WTC11 (cell line): ENCODE data around the gene DRD5. TPM values are rescaled to one million over a fixed set of nuclear protein-coding genes. Genes with fewer than 3 reads are reported as not detected.
A peak's percentile ranks its signal among the peaks of the same experiment; 100 is the strongest.

ENCODE experiments used
- ATAC-seq: fragments of 200-7000 bp; cut with Tn5 transposase; 2 replicates; pipeline ENCODE4 v1.10.0; 2021; ENCODE audit warnings: mild to moderate bottlenecking, moderate library complexity
- CTCF ChIA-PET: fragments of 300-600 bp; sonication (Branson Sonifier 250); formaldehyde crosslinking; loops from one replicate; lab custom pipeline; 2021; ENCODE audit warnings: antibody characterized with exemption; lab: Charles Lee
- POLR2A ChIA-PET: fragments of 350-600 bp; sonication (Branson Sonifier 250); formaldehyde crosslinking; loops from one replicate; lab custom pipeline; 2021; ENCODE audit warnings: antibody characterized with exemption; lab: Charles Lee
- DNase-seq: peaks from one replicate; pipeline ENCODE4 v3.0.0; 2021; ENCODE audit warnings: low spot score
- H3K27ac Mint-ChIP-seq: 2 replicates; pipeline ENCODE4 v1.8.0; 2021; ENCODE audit warnings: mixed read lengths
- H3K27me3 Mint-ChIP-seq: 2 replicates; pipeline ENCODE4 v1.8.0; 2021; ENCODE audit warnings: low read depth, mild to moderate bottlenecking, moderate library complexity, mixed read lengths
- H3K36me3 Mint-ChIP-seq: 2 replicates; pipeline ENCODE4 v1.8.0; 2021; ENCODE audit warnings: mixed read lengths
- H3K4me1 Mint-ChIP-seq: 2 replicates; pipeline ENCODE4 v1.8.0; 2022; ENCODE audit warnings: mixed read lengths
- H3K4me3 Mint-ChIP-seq: 2 replicates; pipeline ENCODE4 v1.8.0; 2021; ENCODE audit warnings: mild to moderate bottlenecking, moderate library complexity, mixed read lengths
- H3K9me3 Mint-ChIP-seq: 2 replicates; pipeline ENCODE4 v1.8.0; 2021; ENCODE audit warnings: mixed read lengths
- ARID4B ChIP-seq: sonication (generic); formaldehyde crosslinking; IDR thresholded peaks from 2 replicates; pipeline ENCODE4 v1.8.0; 2023; ENCODE audit warnings: missing genetic modification reagents, mild to moderate bottlenecking, borderline replicate concordance
- ATF2 ChIP-seq: sonication (generic); formaldehyde crosslinking; IDR thresholded peaks from 2 replicates; pipeline ENCODE4 v1.8.1; 2022; ENCODE audit warnings: low read depth, missing genetic modification reagents, borderline replicate concordance
- ATF3 ChIP-seq: sonication (generic); formaldehyde crosslinking; conservative IDR thresholded peaks from 2 replicates; pipeline ENCODE4 v1.8.1; 2022; ENCODE audit warnings: mild to moderate bottlenecking, missing genetic modification reagents
- CDX4 ChIP-seq: fragments of 250-450 bp; sonication (Bioruptor Pico); IDR thresholded peaks from 2 replicates; pipeline ENCODE4 v1.9.0; 2021; ENCODE audit warnings: moderate library complexity, mild to moderate bottlenecking, inconsistent platforms, borderline replicate concordance
- CTCF ChIP-seq: fragments of 200-600 bp; IDR thresholded peaks from 2 replicates; pipeline ENCODE4 v1.8.0; 2022; ENCODE audit warnings: antibody characterized with exemption
- E2F1 ChIP-seq: sonication (generic); formaldehyde crosslinking; IDR thresholded peaks from 2 replicates; pipeline ENCODE4 v1.8.0; 2022; ENCODE audit warnings: mild to moderate bottlenecking, missing genetic modification reagents
- ELF4 ChIP-seq: sonication (generic); formaldehyde crosslinking; IDR thresholded peaks from 2 replicates; pipeline ENCODE4 v1.8.1; 2022; ENCODE audit warnings: low read depth, mild to moderate bottlenecking, moderate library complexity, missing genetic modification reagents
- ERG ChIP-seq: fragments of 250-450 bp; sonication (Bioruptor Pico); IDR thresholded peaks from 2 replicates; pipeline ENCODE4 v1.8.0; 2021; ENCODE audit warnings: mild to moderate bottlenecking
- FOXJ3 ChIP-seq: sonication (generic); formaldehyde crosslinking; IDR thresholded peaks from 2 replicates; pipeline ENCODE4 v1.9.0; 2021; ENCODE audit warnings: missing genetic modification reagents, mild to moderate bottlenecking, borderline replicate concordance
- FOXP1 ChIP-seq: sonication (generic); formaldehyde crosslinking; IDR thresholded peaks from 2 replicates; pipeline ENCODE4 v1.8.0; 2022; ENCODE audit warnings: missing genetic modification reagents, mild to moderate bottlenecking, moderate library complexity, borderline replicate concordance
- GRHL2 ChIP-seq: fragments of 250-450 bp; sonication (Bioruptor Pico); IDR thresholded peaks from 2 replicates; pipeline ENCODE4 v1.8.0; 2022; ENCODE audit warnings: mild to moderate bottlenecking, moderate library complexity; ENCODE audit not compliant: insufficient replicate concordance, severe bottlenecking
- MYBL2 ChIP-seq: sonication (generic); formaldehyde crosslinking; IDR thresholded peaks from 2 replicates; pipeline ENCODE4 v1.8.1; 2023; ENCODE audit warnings: mild to moderate bottlenecking, moderate library complexity, missing genetic modification reagents
- SMAD3 ChIP-seq: sonication (generic); formaldehyde crosslinking; IDR thresholded peaks from 2 replicates; pipeline ENCODE4 v1.8.0; 2022; ENCODE audit warnings: missing genetic modification reagents, mild to moderate bottlenecking, borderline replicate concordance
- SMAD4 ChIP-seq: sonication (generic); formaldehyde crosslinking; IDR thresholded peaks from 2 replicates; pipeline ENCODE4 v1.8.0; 2022; ENCODE audit warnings: mild to moderate bottlenecking, missing genetic modification reagents
- STAT6 ChIP-seq: sonication (generic); formaldehyde crosslinking; conservative IDR thresholded peaks from 2 replicates; pipeline ENCODE4 v1.8.1; 2023; ENCODE audit warnings: mild to moderate bottlenecking, low read depth, missing genetic modification reagents, moderate library complexity
- TEAD1 ChIP-seq: sonication (generic); formaldehyde crosslinking; IDR thresholded peaks from 2 replicates; pipeline ENCODE4 v1.8.0; 2022; ENCODE audit warnings: mild to moderate bottlenecking, missing genetic modification reagents
- TP53 ChIP-seq: sonication (generic); formaldehyde crosslinking; IDR thresholded peaks from 2 replicates; pipeline ENCODE4 v1.8.1; 2023; ENCODE audit warnings: mild to moderate bottlenecking, missing genetic modification reagents
- USF1 ChIP-seq: sonication (generic); formaldehyde crosslinking; IDR thresholded peaks from 2 replicates; pipeline ENCODE4 v1.8.0; 2022; ENCODE audit warnings: mild to moderate bottlenecking, missing genetic modification reagents
- ZNF396 ChIP-seq: fragments of 250-450 bp; sonication (Bioruptor Pico); IDR thresholded peaks from 2 replicates; pipeline ENCODE4 v1.8.0; 2021; ENCODE audit warnings: mild to moderate bottlenecking, moderate library complexity, borderline replicate concordance
- total RNA-seq: library from RNA; stranded (reverse); gene quantifications from 3 replicates; pipeline ENCODE4 v1.2.3, GENCODE V29; 2021

Gene DRD5
- total RNA-seq, 1 experiment from 2014 or later, result 0.07 TPM

- no peak overlapping the region for H3K4me3 Mint-ChIP-seq
- H3K36me3 Mint-ChIP-seq, result no peaks in the 10 kb centered on the region
- ATAC-seq (no peak), DNase-seq (no peak)
- TF ChIP-seq ATF2 (CRISPR knock-in tag), result no peak
- no peak for TF ChIP-seq FOXJ3 (CRISPR knock-in tag)
- no peak for TF ChIP-seq GRHL2 (CRISPR knock-in tag)
- TF ChIP-seq FOXP1 (CRISPR knock-in tag), result no peak
- no peak for TF ChIP-seq ELF4 (CRISPR knock-in tag)
- TF ChIP-seq CDX4 (CRISPR knock-in tag), result no peak
- TF ChIP-seq STAT6 (CRISPR knock-in tag), result no peak
- H3K9me3 Mint-ChIP-seq, result peaks cover 7% of the 10 kb centered on the region
- CTCF ChIA-PET, result interaction anchor here (1.2 to 1.5 kb wide), 2 partner anchors 98 to 213 kb away, joined by 3 to 5 read pairs; no protein-coding TSS in a partner anchor
- H3K27me3 Mint-ChIP-seq, result peaks cover 2% of the 10 kb centered on the region; the same call in 1 of the 2 replicates
- H3K4me1 Mint-ChIP-seq, result 0 out of 2 replicates have a peak, but pooled peaks cover 4% of the 10 kb centered on the region
- no peak overlapping the region for H3K27ac Mint-ChIP-seq
- POLR2A ChIA-PET, result no interaction called here
These were observed 19.4 kb downstream of the DRD5 start for GRCh38 chr4:9800848-9801247.

- H3K9me3 Mint-ChIP-seq, result peaks cover 14% of the 10 kb centered on the region
- ATAC-seq (peak; percentile 46; the same call in 1 of the 2 replicates), DNase-seq (no peak)
- POLR2A ChIA-PET, result no interaction called here
- no peaks in the 10 kb centered on the region; the same call in 1 of the 2 replicates for H3K27me3 Mint-ChIP-seq
- no peaks in the 10 kb centered on the region for H3K36me3 Mint-ChIP-seq
- H3K27ac Mint-ChIP-seq, result no peak overlapping the region
- CTCF ChIA-PET, result interaction anchor here (0.9 to 1.5 kb wide), 2 partner anchors 40 to 114 kb away, joined by 3 read pairs; no protein-coding TSS in a partner anchor
- H3K4me3 Mint-ChIP-seq, result no peak overlapping the region
- 0 out of 2 replicates have a peak, but pooled peaks cover 4% of the 10 kb centered on the region for H3K4me1 Mint-ChIP-seq
- no peak for TF ChIP-seq SMAD4 (CRISPR knock-in tag)
- TF ChIP-seq TP53 (CRISPR knock-in tag), result no peak
- TF ChIP-seq MYBL2 (CRISPR knock-in tag), result no peak
- no peak for TF ChIP-seq USF1 (CRISPR knock-in tag)
- TF ChIP-seq ATF3 (CRISPR knock-in tag), result no peak
- no peak for TF ChIP-seq TEAD1 (CRISPR knock-in tag)
- no peak for TF ChIP-seq ZNF396
- no peak for TF ChIP-seq SMAD3 (CRISPR knock-in tag)
- TF ChIP-seq E2F1 (CRISPR knock-in tag), result no peak
- TF ChIP-seq ERG (CRISPR knock-in tag), result no peak
- no peak for TF ChIP-seq ARID4B (CRISPR knock-in tag)
- TF ChIP-seq CTCF, result no peak
These were observed 23.5 kb downstream of the DRD5 start for GRCh38 chr4:9804918-9805317.
